ENCODE data around the gene ANKMY1.

The ANKMY1 gene

GRCh38 chr2:240434728-240435456, 122.9 kb downstream of the ANKMY1 start:
- peak; percentile 99 for DNase-seq (ENCODE audit: low spot score)

- DNase-seq (ENCODE audit: low spot score), result peak; percentile 93
Observed at GRCh38 chr2:240433973-240434727, 123.6 kb downstream of the ANKMY1 start.

- DNase-seq (ENCODE audit: low spot score), result no peak
Observed at GRCh38 chr2:240432820-240433801, 124.7 kb downstream of the ANKMY1 start.

- no peak for DNase-seq (ENCODE audit: low spot score)
Observed at GRCh38 chr2:240432430-240432819, 125.4 kb downstream of the ANKMY1 start.

GRCh38 chr2:240431661-240432424, 125.9 kb downstream of the ANKMY1 start:
- DNase-seq (ENCODE audit: low spot score), result no peak

GRCh38 chr2:240431271-240431660, 126.5 kb downstream of the ANKMY1 start:
- no peak for DNase-seq (ENCODE audit: low spot score)

- DNase-seq (ENCODE audit: low spot score), result no peak
Observed at GRCh38 chr2:240430595-240430994, 127.2 kb downstream of the ANKMY1 start.

GRCh38 chr2:240429872-240430491, 127.8 kb downstream of the ANKMY1 start:
- DNase-seq (ENCODE audit: low spot score), result no peak
